K562 (cell line): Measurements from ENCODE around the gene TMEM154. TPM values are rescaled to one million over a fixed set of nuclear protein-coding genes. Genes with fewer than 3 reads are reported as not detected.

Experiments
- ATAC-seq: fragments of 200-7000 bp; cut with Tn5 transposase; 3 replicates; pipeline ENCODE4 v1.9.1; 2020; ENCODE audit warnings: moderate library complexity
- BruUV-seq: library from RNA; stranded (reverse); fragments of 400-500 nt; replicated peaks from 2 replicates; lab custom pipeline; 2021; lab: Mats Ljungman, UMichigan
- CTCF ChIA-PET: fragments of 300-600 bp; formaldehyde crosslinking; extraction: SDS; loops from one replicate; lab custom pipeline; 2021; ENCODE audit warnings: low intra/inter-chr PET ratio; lab: Yijun Ruan, JAX
- POLR2A ChIA-PET: fragments of 300-600, 350-650 bp; sonication (Branson Sonifier 250); formaldehyde crosslinking; extraction: SDS; loops from one replicate; lab custom pipeline; 2021; ENCODE audit warnings: antibody characterized with exemption, inconsistent platforms; lab: Yijun Ruan, JAX
- DNase-seq, 4 experiments: peaks; one replicate each; pipeline versions ENCODE4 v3.0.0 to v3.0.0-alpha.2; 2011 to 2018; ENCODE audit warnings: low spot score in 3 of 4, mixed read lengths in 3 of 4; ENCODE audit errors: extremely low read depth in 1 of 4
- FAIRE-seq: peaks from 2 replicates; lab custom pipeline; 2011; peaks lifted over from hg19 to GRCh38; lab: Jason Lieb, UNC
- H2AFZ ChIP-seq: 2 replicates; pipeline ENCODE4 v1.6.0; 2011; ENCODE audit warnings: low read depth, low read length, control low read depth, inconsistent platforms
- H3K27ac ChIP-seq: fragments of 200-600 bp; 3 replicates; pipeline ENCODE4 v1.8.0; 2011; ENCODE audit warnings: low read depth, mild to moderate bottlenecking, control low read depth, inconsistent platforms, low read length, moderate library complexity, mixed read lengths; ENCODE audit errors: extremely low read depth
- H3K27me3 ChIP-seq, 2 experiments: fragments of 300-600 bp in 1 of 2; 2 replicates in 1 of 2; 3 replicates in 1 of 2; pipeline versions ENCODE4 v1.6.0 to v1.8.0; 2011; ENCODE audit warnings: inconsistent platforms in 2 of 2, low read length in 2 of 2, mild to moderate bottlenecking in 1 of 2, mixed read lengths in 1 of 2, moderate library complexity in 1 of 2; ENCODE audit not compliant: control insufficient read depth in 2 of 2, insufficient read depth in 2 of 2
- H3K36me3 ChIP-seq: fragments of 300-600 bp; 3 replicates; pipeline ENCODE4 v1.8.0; 2011; ENCODE audit warnings: mild to moderate bottlenecking, low read length, inconsistent platforms; ENCODE audit not compliant: control insufficient read depth, insufficient read depth
- H3K4me1 ChIP-seq, 2 experiments: fragments of 200-600 bp in 1 of 2; replicated peaks in 1 of 2; 2 replicates in 1 of 2; 3 replicates in 1 of 2; pipeline versions ENCODE4 v1.5.1 to v1.8.0; 2011; ENCODE audit warnings: inconsistent platforms in 2 of 2, low read length in 2 of 2, mild to moderate bottlenecking in 1 of 2, mixed read lengths in 1 of 2, moderate library complexity in 1 of 2; ENCODE audit not compliant: control insufficient read depth in 2 of 2, insufficient read depth in 2 of 2
- H3K4me2 ChIP-seq: 2 replicates; pipeline ENCODE4 v1.6.1; 2011; ENCODE audit warnings: low read length, control low read depth, inconsistent platforms, mixed read lengths; ENCODE audit not compliant: insufficient read depth
- H3K4me3 ChIP-seq: fragments of 200-600 bp; sonication (generic), shearing (Covaris generic); 2 replicates; pipeline ENCODE4 v1.5.1; 2016; ENCODE audit warnings: control low read depth, inconsistent platforms
- H3K79me2 ChIP-seq: fragments of 200-600 bp; 3 replicates; pipeline ENCODE4 v1.8.0; 2011; ENCODE audit warnings: low read length, inconsistent platforms; ENCODE audit not compliant: control insufficient read depth, insufficient read depth
- H3K9ac ChIP-seq, 2 experiments: 2 replicates each; pipeline versions ENCODE4 v1.6.0 to v1.6.1; 2011; ENCODE audit warnings: low read depth in 2 of 2, low read length in 2 of 2, control low read depth in 1 of 2, inconsistent platforms in 1 of 2, mild to moderate bottlenecking in 1 of 2, mixed read lengths in 1 of 2; ENCODE audit not compliant: insufficient read depth in 1 of 2
- H3K9me1 ChIP-seq: one replicate; pipeline ENCODE4 v1.6.0; 2011; ENCODE audit warnings: inconsistent platforms, mild to moderate bottlenecking, low read length, moderate library complexity; ENCODE audit not compliant: control insufficient read depth, insufficient read depth
- H3K9me3 ChIP-seq: replicated peaks from 2 replicates; pipeline ENCODE4 v1.5.1; 2011; ENCODE audit warnings: low read depth, low read length, inconsistent platforms; ENCODE audit not compliant: control insufficient read depth, insufficient read depth
- H4K20me1 ChIP-seq: replicated peaks from 2 replicates; pipeline ENCODE4 v1.6.1; 2011; ENCODE audit warnings: low read length, inconsistent platforms, mixed read lengths; ENCODE audit not compliant: control insufficient read depth, insufficient read depth
- BHLHE40 ChIP-seq: IDR thresholded peaks from 2 replicates; pipeline ENCODE4 v1.6.1; 2011; ENCODE audit warnings: low read length, improper control_type of control experiment
- BRF2 ChIP-seq: IDR thresholded peaks from 3 replicates; pipeline ENCODE4 v1.6.1; 2011; ENCODE audit warnings: borderline replicate concordance, mild to moderate bottlenecking; ENCODE audit not compliant: insufficient read length, insufficient read depth
- C11orf30 ChIP-seq: fragments of 450-650 bp; IDR thresholded peaks from 2 replicates; pipeline ENCODE4 v1.6.1; 2016; ENCODE audit warnings: low read depth, mild to moderate bottlenecking
- CBX8 ChIP-seq: fragments of 200-600 bp; sonication (generic); IDR thresholded peaks from 2 replicates; pipeline ENCODE4 v1.6.1; 2012; ENCODE audit warnings: borderline replicate concordance, mixed run types, low read depth, mild to moderate bottlenecking, moderate library complexity, mixed read lengths, low read length, control low read depth, inconsistent platforms; ENCODE audit not compliant: poor library complexity, severe bottlenecking; ENCODE audit errors: extremely low read depth
- ETS2 ChIP-seq: IDR thresholded peaks from 2 replicates; pipeline ENCODE4 v1.6.1; 2016; ENCODE audit warnings: borderline replicate concordance, missing genetic modification characterization, mild to moderate bottlenecking, moderate library complexity, missing compliant biosample characterization; ENCODE audit not compliant: poor library complexity, severe bottlenecking
- FUS ChIP-seq: fragments of 200-400 bp; formaldehyde crosslinking; optimal IDR thresholded peaks from 2 replicates; pipeline ENCODE3; 2017; ENCODE audit warnings: low read depth, low read length
- KLF13 ChIP-seq: fragments of 450-650 bp; IDR thresholded peaks from 2 replicates; pipeline ENCODE4 v1.6.1; 2016; ENCODE audit warnings: missing genetic modification characterization, low read depth, mild to moderate bottlenecking, missing compliant biosample characterization, moderate library complexity, borderline replicate concordance
- NFIX ChIP-seq: fragments of 250-450 bp; sonication (Bioruptor Pico); IDR thresholded peaks from 2 replicates; pipeline ENCODE4 v1.4.0; 2020; ENCODE audit warnings: low read depth, mild to moderate bottlenecking, moderate library complexity
- NR3C1 ChIP-seq: sonication (generic); formaldehyde crosslinking; IDR thresholded peaks from 2 replicates; pipeline ENCODE4 v1.8.1; 2022; ENCODE audit warnings: missing genetic modification reagents
- PCBP2 ChIP-seq: fragments of 200-400 bp; formaldehyde crosslinking; IDR thresholded peaks from 2 replicates; pipeline ENCODE4 v1.6.1; 2018; ENCODE audit warnings: low read length, low read depth, mild to moderate bottlenecking, moderate library complexity; ENCODE audit not compliant: poor library complexity, severe bottlenecking
- SRSF3 ChIP-seq: fragments of 200-400 bp; formaldehyde crosslinking; IDR thresholded peaks from 2 replicates; pipeline ENCODE4 v1.6.1; 2016; ENCODE audit warnings: mild to moderate bottlenecking, low read length, moderate library complexity; ENCODE audit not compliant: insufficient read depth
- STAT6 ChIP-seq: sonication (generic); formaldehyde crosslinking; IDR thresholded peaks from 2 replicates; pipeline ENCODE4 v1.8.1; 2023; ENCODE audit warnings: mild to moderate bottlenecking, missing genetic modification reagents
- VEZF1 ChIP-seq: fragments of 200-800 bp; sonication (Bioruptor generic); IDR thresholded peaks from 2 replicates; pipeline ENCODE4 v1.6.1; 2017; ENCODE audit warnings: missing genetic modification characterization, missing compliant biosample characterization
- ZBED1 ChIP-seq: IDR thresholded peaks from 2 replicates; pipeline ENCODE4 v1.6.1; 2014
- ZNF24 ChIP-seq: fragments of 450-650 bp; IDR thresholded peaks from 2 replicates; pipeline ENCODE4 v1.6.1; 2016
- ZNF561 ChIP-seq: fragments of 450-650 bp; formaldehyde crosslinking; conservative IDR thresholded peaks from 2 replicates; pipeline ENCODE4 v1.4.0; 2020; ENCODE audit warnings: mild to moderate bottlenecking, moderate library complexity
- WGBS: fragments of 100-300 bp; shearing (Covaris generic); methylation state at CpG from one replicate; pipeline ENCODE4 v1.1.6; 2016; ENCODE audit warnings: low coverage, mixed read lengths; ENCODE audit not compliant: insufficient coverage; ENCODE audit errors: missing lambda C conversion rate; 5-methylcytosine and 5-hydroxymethylcytosine counted together
- in situ Hi-C: fragments of 300-500 bp; cut with MboI; formaldehyde crosslinking; loops from 4 replicates; pipeline ENCODE4 v1.15.0; 2018; ENCODE audit warnings: inconsistent platforms, mixed read lengths
- intact Hi-C: fragments of 100-400 bp; cut with micrococcal nuclease; formaldehyde crosslinking; loops from 2 replicates; pipeline ENCODE4 v1.14.2; 2022
- polyA plus RNA-seq, 8 experiments: library from polyadenylated mRNA; depleted of rRNA in 4 of 8; stranded (reverse) in 5 of 8; unstranded in 3 of 8; fragments of >200 nt; fragmentation: Nextera tagmentation in 2 of 8; fragmentation: Illumina TruSeq in 1 of 8; extraction: Ambion mirVana in 2 of 8; extraction: Trizol in 1 of 8; gene quantifications; 2 replicates each; pipeline versions ENCODE4 v1.2.1 to v1.2.3, GENCODE V29; 2011 to 2014; ENCODE audit warnings: inconsistent platforms in 1 of 8, missing spikeins in 1 of 8
- total RNA-seq, 7 experiments: library from RNA; depleted of rRNA in 6 of 7; stranded (reverse); fragments of >200 nt in 6 of 7; fragmentation: Illumina TruSeq in 2 of 7; extraction: Trizol in 2 of 7; gene quantifications; 2 replicates each; pipeline versions ENCODE4 v1.2.1 to v1.2.3, GENCODE V29; 2011 to 2021; ENCODE audit warnings: low replicate concordance in 1 of 7

Gene TMEM154
- total and polyA plus RNA-seq, 9 of the 15 experiments (the other 6 are each of a cell fraction or from before 2014, with no cell fraction given), result 0.13 to 1.8 (median 0.58) TPM

GRCh38 chr4:152687974-152688599, 8.3 kb upstream of the TMEM154 start:
- H3K27ac ChIP-seq, result no peak overlapping the region
- ChIA-PET CTCF (no interaction called here), POLR2A (no interaction called here)
- no peak overlapping the region for H3K4me2 ChIP-seq
- no peak for DNase-seq
- H3K9me3 ChIP-seq, result no peaks in the 10 kb centered on the region
- no peak overlapping the region for H2AFZ ChIP-seq
- WGBS, result 5% methylated on average over 2 of the region's 2 CpGs
- H3K27me3 ChIP-seq, result peaks cover 2 to 32% of the 10 kb centered on the region in 2 experiments; a peak in 4 of 5 replicates
- H3K36me3 ChIP-seq, result no peaks in the 10 kb centered on the region
- intact Hi-C loops (no loop called here), in situ Hi-C loops (loop anchor here (5.0 kb wide), 1 partner anchor 34 kb away; no protein-coding TSS in a partner anchor)
- no peak overlapping the region for H3K4me3 ChIP-seq
- H3K79me2 ChIP-seq, result no peaks in the 10 kb centered on the region
- no peak for ATAC-seq
- no peaks in the 10 kb centered on the region for H3K9me1 ChIP-seq
- FAIRE-seq, result no peak
- no peaks in the 10 kb centered on the region for H4K20me1 ChIP-seq
- no TSS peak for BruUV-seq
- H3K9ac ChIP-seq, result no peak overlapping the region
- no peaks in the 10 kb centered on the region; a peak in 1 of 5 replicates for H3K4me1 ChIP-seq
- TF ChIP-seq PCBP2, result no peak
- TF ChIP-seq CBX8, result no peak
- no peak for TF ChIP-seq STAT6
- TF ChIP-seq ZNF24, result no peak
- no peak for TF ChIP-seq NR3C1 (CRISPR knock-in tag)
- TF ChIP-seq BHLHE40, result no peak
- TF ChIP-seq ETS2, result no peak
- TF ChIP-seq BRF2, result no peak
- TF ChIP-seq C11orf30, result no peak
- TF ChIP-seq VEZF1, result no peak
- TF ChIP-seq ZNF561 (CRISPR knock-in tag), result no peak
- no peak for TF ChIP-seq ZBED1
- TF ChIP-seq SRSF3, result no peak
- TF ChIP-seq NFIX (CRISPR knock-in tag), result no peak
- no peak for TF ChIP-seq KLF13 (tag)
- TF ChIP-seq FUS, result no peak
